Measurements from ENCODE around the gene PPP1R14D. TPM values are rescaled to one million over a fixed set of nuclear protein-coding genes. Genes with fewer than 3 reads are reported as not detected.
A peak's percentile ranks its signal among the peaks of the same experiment; 100 is the strongest.

The PPP1R14D gene
- total RNA-seq, 1 experiment from 2014 or later = 0.65 TPM

- H3K9me2 ChIP-seq (ENCODE audit: insufficient read depth) = no peaks in the 10 kb centered on the region
- H3K9me3 ChIP-seq (ENCODE audit: insufficient read depth, low read depth) = no peaks in the 10 kb centered on the region
- no peaks in the 10 kb centered on the region for H3K27me3 ChIP-seq (ENCODE audit: insufficient read depth, low read depth)
- H3K4me1 ChIP-seq (replicated peaks; ENCODE audit: insufficient read depth) = peaks cover 51% of the 10 kb centered on the region
- H2AFZ ChIP-seq = no peak overlapping the region
- ChIA-PET CTCF (interaction anchor here (0.6 to 3.8 kb wide), 13 partner anchors 9 to 125 kb away, joined by 3 to 84 read pairs (median 8); partner anchors contain the start of genes C15orf62, RHOV and VPS18), POLR2A (ENCODE audit: unreplicated experiment) (interaction anchor here (0.6 kb wide), 2 partner anchors 14 to 276 kb away, joined by 3 to 5 read pairs; no protein-coding TSS in a partner anchor)
- BruUV-seq (replicated peaks) = no TSS peak
- intact Hi-C loops (cut with micrococcal nuclease; ENCODE audit: unreplicated experiment) = no loop called here
- no peaks in the 10 kb centered on the region for H4K20me1 ChIP-seq (ENCODE audit: insufficient read depth)
- H3K4me2 ChIP-seq = no peak overlapping the region
- H3K4me3 ChIP-seq = no peak overlapping the region
- peak; percentile 62 to 80 for DNase-seq
- no peak overlapping the region for H3K27ac ChIP-seq
- H3F3A ChIP-seq (ENCODE audit: insufficient read depth, low read depth) = peaks cover 50% of the 10 kb centered on the region
- TF ChIP-seq EZH2 (IDR thresholded peaks at IDR 0.05; ENCODE audit: low read depth) = no peak
- TF ChIP-seq CTCF (conservative IDR thresholded peaks at IDR 0.05) = peak; percentile 82
- no peaks in the 10 kb centered on the region for H3K79me2 ChIP-seq (ENCODE audit: low read depth)
- H3K36me3 ChIP-seq (ENCODE audit: low read depth) = no peaks in the 10 kb centered on the region
Observed at GRCh38 chr15:40859206-40859851, 30.8 kb upstream of the PPP1R14D start.

GRCh38 chr15:40858706-40859105, 30.2 kb upstream of the PPP1R14D start:
- no peaks in the 10 kb centered on the region for H3K9me3 ChIP-seq (ENCODE audit: insufficient read depth, low read depth)
- H3K36me3 ChIP-seq (ENCODE audit: low read depth) = no peaks in the 10 kb centered on the region
- no peak overlapping the region for H3K4me3 ChIP-seq
- BruUV-seq (replicated peaks) = no TSS peak
- peaks cover 50% of the 10 kb centered on the region for H3F3A ChIP-seq (ENCODE audit: insufficient read depth, low read depth)
- no peaks in the 10 kb centered on the region for H3K27me3 ChIP-seq (ENCODE audit: insufficient read depth, low read depth)
- CTCF ChIA-PET = interaction anchor here (0.6 to 3.8 kb wide), 16 partner anchors 10 to 1568 kb away, joined by 3 to 84 read pairs (median 8); partner anchors contain the start of genes C15orf62, RHOV and VPS18
- no peaks in the 10 kb centered on the region for H3K9me2 ChIP-seq (ENCODE audit: insufficient read depth)
- intact Hi-C loops (cut with micrococcal nuclease; ENCODE audit: unreplicated experiment) = no loop called here
- no peak for DNase-seq
- H4K20me1 ChIP-seq (ENCODE audit: insufficient read depth) = no peaks in the 10 kb centered on the region
- H3K4me2 ChIP-seq = no peak overlapping the region
- TF ChIP-seq CTCF (conservative IDR thresholded peaks at IDR 0.05) (no peak), EZH2 (IDR thresholded peaks at IDR 0.05; ENCODE audit: low read depth) (no peak)
- H3K27ac ChIP-seq = no peak overlapping the region
- H2AFZ ChIP-seq = no peak overlapping the region
- no peaks in the 10 kb centered on the region for H3K79me2 ChIP-seq (ENCODE audit: low read depth)
- POLR2A ChIA-PET (ENCODE audit: unreplicated experiment) = no interaction called here
- H3K4me1 ChIP-seq (replicated peaks; ENCODE audit: insufficient read depth) = peaks cover 46% of the 10 kb centered on the region

GRCh38 chr15:40857601-40858341, 29.3 kb upstream of the PPP1R14D start:
- CTCF ChIA-PET = interaction anchor here (0.5 to 3.8 kb wide), 25 partner anchors 9 to 268 kb away, joined by 3 to 84 read pairs (median 6); partner anchors contain the start of genes DNAJC17, RHOV, SPINT1 and VPS18
- 0 out of 2 replicates have a peak, but pooled peaks cover 4% of the 10 kb centered on the region for H3K36me3 ChIP-seq (ENCODE audit: low read depth)
- POLR2A ChIA-PET (ENCODE audit: unreplicated experiment) = interaction anchor here (0.5 to 0.7 kb wide), 8 partner anchors 10 to 139 kb away, joined by 3 to 11 read pairs (median 5); partner anchors contain the start of gene ZFYVE19
- intact Hi-C loops (cut with micrococcal nuclease; ENCODE audit: unreplicated experiment) = loop anchor here (1.0 kb wide), 5 partner anchors 10 to 111 kb away; partner anchors contain the start of gene VPS18
- no peaks in the 10 kb centered on the region for H3K27me3 ChIP-seq (ENCODE audit: insufficient read depth, low read depth)
- H3K4me1 ChIP-seq (replicated peaks; ENCODE audit: insufficient read depth) = peaks cover 36% of the 10 kb centered on the region
- H3F3A ChIP-seq (ENCODE audit: insufficient read depth, low read depth) = peaks cover 47% of the 10 kb centered on the region
- no peaks in the 10 kb centered on the region for H3K79me2 ChIP-seq (ENCODE audit: low read depth)
- no peaks in the 10 kb centered on the region for H3K9me2 ChIP-seq (ENCODE audit: insufficient read depth)
- peak; percentile 85 to 95 for DNase-seq
- no peak overlapping the region for H2AFZ ChIP-seq
- H3K4me3 ChIP-seq = no peak overlapping the region
- no peaks in the 10 kb centered on the region for H4K20me1 ChIP-seq (ENCODE audit: insufficient read depth)
- no TSS peak for BruUV-seq (replicated peaks)
- H3K27ac ChIP-seq = peak overlapping the region; percentile 89
- TF ChIP-seq EZH2 (IDR thresholded peaks at IDR 0.05; ENCODE audit: low read depth) (no peak), CTCF (conservative IDR thresholded peaks at IDR 0.05) (peak; percentile 87)
- H3K9me3 ChIP-seq (ENCODE audit: insufficient read depth, low read depth) = no peaks in the 10 kb centered on the region
- H3K4me2 ChIP-seq = peak overlapping the region; percentile 61
